Left forelimb (tissue), 1 donor: Measurements from ENCODE around the gene STX11.

ENCODE experiments used
- DNase-seq: peaks from one replicate; pipeline ENCODE4 v3.0.0-alpha.2; 2018; ENCODE audit warnings: low spot score

The STX11 gene

GRCh38 chr6:144215402-144215931 lies 65.2 kb downstream of the STX11 start:
- no peak for DNase-seq

DNA sequence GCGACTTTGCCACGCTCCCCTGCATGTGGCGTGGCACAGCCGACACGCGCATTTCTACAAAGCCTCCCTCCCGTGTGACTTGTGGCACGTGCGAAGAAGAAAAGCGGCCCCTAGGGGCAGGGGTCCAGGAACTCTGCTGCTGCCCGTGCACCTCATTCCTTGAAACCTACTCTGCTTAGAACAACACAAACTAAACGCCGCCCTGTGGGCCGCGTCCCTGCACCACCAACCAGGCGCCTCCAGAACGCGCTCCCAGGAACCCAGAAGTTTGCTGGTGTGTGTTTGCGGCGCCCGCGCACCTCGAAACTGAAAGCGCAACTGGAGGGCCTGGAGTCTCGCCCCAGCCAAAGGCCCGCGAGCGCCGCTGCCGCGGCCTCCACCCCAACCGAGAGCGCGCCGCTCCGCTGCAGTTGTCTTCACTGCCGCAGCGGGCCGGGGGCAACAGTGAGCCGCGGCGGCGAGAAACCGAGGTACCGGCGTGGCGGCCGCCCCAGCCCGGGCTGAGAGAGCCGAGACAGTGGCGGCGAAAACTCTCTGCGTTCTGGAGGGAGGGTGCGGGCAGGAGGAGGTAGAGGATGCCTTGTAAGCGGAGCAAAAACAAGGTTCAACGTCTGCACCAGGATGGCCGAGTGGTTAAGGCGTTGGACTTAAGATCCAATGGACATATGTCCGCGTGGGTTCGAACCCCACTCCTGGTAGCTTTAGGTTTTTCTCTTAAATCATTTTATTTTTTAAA lies 65.8 kb downstream of the STX11 start:
- peak; percentile 99 for DNase-seq

DNA sequence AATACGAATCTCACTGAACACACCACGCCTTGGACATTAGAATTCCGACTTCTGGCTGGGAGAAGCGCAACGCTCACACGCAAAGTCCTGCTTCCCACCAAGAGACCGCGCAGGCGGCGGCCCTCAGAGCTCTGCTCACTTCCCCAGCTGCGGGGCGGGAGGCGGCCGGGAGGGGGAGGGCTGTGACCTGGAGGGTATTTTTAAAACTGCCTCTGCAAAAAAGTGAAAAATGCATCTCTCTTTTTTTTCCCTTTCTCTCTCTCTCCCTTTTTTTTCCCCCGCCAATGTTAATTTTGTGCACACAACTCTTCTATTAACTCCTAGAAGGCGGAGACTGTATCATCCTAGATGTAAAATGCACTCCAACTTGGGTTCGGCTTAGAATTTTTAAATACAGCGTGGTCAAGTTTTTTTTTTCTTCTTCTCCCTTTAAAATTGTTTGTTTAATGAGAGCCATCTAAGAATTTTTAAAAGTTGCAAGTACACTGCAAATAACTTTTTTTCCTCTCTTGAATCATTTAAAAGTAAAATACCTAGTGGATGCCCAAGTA lies 66.4 kb downstream of the STX11 start:
- no peak for DNase-seq

DNA sequence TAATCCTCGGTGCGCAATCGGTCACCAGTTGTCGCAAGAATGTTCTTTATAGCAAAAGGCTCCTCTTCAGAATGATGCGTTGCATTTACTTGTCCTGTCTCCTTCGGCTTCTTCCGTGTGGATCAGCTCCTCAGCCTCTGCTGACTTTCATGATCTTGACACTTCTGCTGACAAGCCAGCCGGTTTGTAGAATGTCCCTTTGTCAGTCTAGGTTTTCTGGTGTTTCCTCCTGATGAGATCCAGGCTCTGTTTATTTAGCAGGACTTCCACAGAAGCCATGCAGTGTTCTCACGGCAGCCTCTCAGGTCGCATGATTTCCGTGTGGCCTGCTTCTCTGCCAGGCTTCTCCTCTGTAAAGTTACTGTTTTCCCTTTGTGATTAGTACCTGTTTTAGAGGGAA lies 66.9 kb downstream of the STX11 start:
- no peak for DNase-seq

DNA sequence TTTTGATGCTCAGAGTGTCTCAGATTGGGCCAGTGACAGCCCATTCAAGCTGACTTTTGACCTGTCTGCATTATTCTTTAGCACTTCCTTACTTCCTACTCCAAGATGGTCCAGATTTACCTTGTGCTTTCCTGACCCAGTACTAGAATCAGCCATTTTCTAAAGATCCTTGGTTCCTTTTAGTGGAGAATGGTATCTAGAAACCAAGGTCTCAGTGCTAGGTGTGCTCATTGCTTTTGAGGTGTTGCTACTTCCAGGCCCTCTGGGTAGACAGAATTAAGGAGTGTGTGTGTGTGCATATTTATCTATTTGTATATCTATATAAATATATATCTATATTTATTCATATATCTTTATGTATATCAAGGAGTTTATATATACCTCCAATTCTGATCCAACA lies 67.5 kb downstream of the STX11 start:
- DNase-seq = no peak

GRCh38 chr6:144219056-144219685 lies 68.9 kb downstream of the STX11 start:
- no peak for DNase-seq

GRCh38 chr6:144220031-144220790 lies 69.9 kb downstream of the STX11 start:
- no peak for DNase-seq

GRCh38 chr6:144223686-144224085 lies 73.4 kb downstream of the STX11 start:
- no peak for DNase-seq

GRCh38 chr6:144231721-144232120 lies 81.4 kb downstream of the STX11 start:
- DNase-seq = no peak

- DNase-seq = no peak
Measured at GRCh38 chr6:144232176-144232831, 82.0 kb downstream of the STX11 start.

GRCh38 chr6:144232832-144233230 lies 82.5 kb downstream of the STX11 start:
- no peak for DNase-seq

DNA sequence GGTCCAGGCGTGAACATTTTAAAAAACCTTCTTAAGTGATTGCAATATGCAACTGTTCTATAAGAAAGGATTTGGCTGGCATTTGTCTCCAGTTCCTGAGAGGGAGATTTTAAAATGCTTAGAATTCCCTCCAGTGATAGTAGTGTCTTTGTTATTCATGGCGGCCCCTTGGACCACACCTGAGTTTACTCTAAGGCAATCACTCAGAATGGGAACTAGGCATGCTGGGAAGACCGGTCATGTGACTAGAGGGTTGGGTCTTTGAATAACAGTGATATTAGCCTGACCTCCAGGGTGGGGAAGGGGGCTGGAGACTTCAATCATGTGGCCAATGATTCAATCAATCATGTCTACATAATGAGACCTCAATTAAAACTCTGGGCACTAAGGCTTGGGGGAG lies 84.1 kb downstream of the STX11 start:
- DNase-seq = no peak

GRCh38 chr6:144234935-144235334 lies 84.6 kb downstream of the STX11 start:
- DNase-seq = no peak
